Fibroblast of lung (primary cell): ENCODE results near the gene STC2. TPM values are rescaled to one million over a fixed set of nuclear protein-coding genes. Genes with fewer than 3 reads are reported as not detected.

Experiments used
- DNase-seq, 2 donors: peaks; one replicate each; pipeline versions ENCODE4 v3.0.0 to v3.0.0-alpha.2; 2010; ENCODE audit warnings: low read depth in 2 of 2
- H2AFZ ChIP-seq: 2 replicates; pipeline ENCODE4 v1.5.1; 2012; ENCODE audit warnings: low read length, control low read depth, inconsistent platforms
- H3K27ac ChIP-seq: 2 replicates; pipeline ENCODE4 v1.5.1; 2011; ENCODE audit warnings: low read length, control low read depth; ENCODE audit not compliant: insufficient read depth
- H3K27me3 ChIP-seq: 2 replicates; pipeline ENCODE4 v1.5.1; 2011; ENCODE audit warnings: mild to moderate bottlenecking, low read length; ENCODE audit not compliant: control insufficient read depth, insufficient read depth
- H3K36me3 ChIP-seq: 2 replicates; pipeline ENCODE4 v1.5.1; 2011; ENCODE audit warnings: low read length; ENCODE audit not compliant: control insufficient read depth, insufficient read depth
- H3K4me1 ChIP-seq: 2 replicates; pipeline ENCODE4 v1.5.1; 2011; ENCODE audit warnings: low read length; ENCODE audit not compliant: control insufficient read depth, insufficient read depth; ENCODE audit errors: extremely low read depth
- H3K4me2 ChIP-seq: 2 replicates; pipeline ENCODE4 v1.5.1; 2011; ENCODE audit warnings: low read length, control low read depth; ENCODE audit not compliant: insufficient read depth; ENCODE audit errors: extremely low read depth
- H3K4me3 ChIP-seq, 4 experiments: fragments of 200-600 bp in 1 of 4; sonication (generic) in 1 of 4; replicated peaks in 1 of 4; 2 replicates each; pipeline ENCODE4 v1.5.1; 2011 to 2016; ENCODE audit warnings: low read length in 4 of 4, low read depth in 3 of 4, mild to moderate bottlenecking in 3 of 4, control low read depth in 2 of 4, inconsistent platforms in 1 of 4, mixed read lengths in 1 of 4; ENCODE audit not compliant: insufficient read depth in 1 of 4; ENCODE audit errors: control extremely low read depth in 1 of 4
- H3K79me2 ChIP-seq: 2 replicates; pipeline ENCODE4 v1.5.1; 2012; ENCODE audit warnings: mild to moderate bottlenecking, low read length, inconsistent platforms; ENCODE audit not compliant: control insufficient read depth, insufficient read depth
- H3K9ac ChIP-seq: 2 replicates; pipeline ENCODE4 v1.5.1; 2011; ENCODE audit warnings: mild to moderate bottlenecking, low read length, control low read depth; ENCODE audit not compliant: insufficient read depth
- H3K9me3 ChIP-seq: 2 replicates; pipeline ENCODE4 v1.5.1; 2012; ENCODE audit warnings: low read depth, low read length; ENCODE audit not compliant: control insufficient read depth, insufficient read depth
- H4K20me1 ChIP-seq: 2 replicates; pipeline ENCODE4 v1.5.1; 2011; ENCODE audit warnings: low read length; ENCODE audit not compliant: control insufficient read depth, insufficient read depth; ENCODE audit errors: extremely low read depth
- CTCF ChIP-seq, 2 donors: IDR thresholded peaks in 1 of 2; conservative IDR thresholded peaks in 1 of 2; 1 replicate in 1 of 2; 2 replicates in 1 of 2; pipeline ENCODE4 v1.5.1; 2011 to 2012; ENCODE audit warnings: low read length in 2 of 2, control low read depth in 1 of 2, inconsistent platforms in 1 of 2, low read depth in 1 of 2, mild to moderate bottlenecking in 1 of 2
- EZH2 ChIP-seq: IDR thresholded peaks from 2 replicates; pipeline ENCODE4 v1.5.1; 2012; ENCODE audit warnings: low read length, control low read depth, mild to moderate bottlenecking; ENCODE audit errors: missing control alignments
- polyA plus RNA-seq, 2 donors: library from polyadenylated mRNA; depleted of rRNA in 1 of 2; stranded (reverse) in 1 of 2; unstranded in 1 of 2; fragments of >200 nt; gene quantifications; 2 replicates each; pipeline ENCODE4 v1.2.1, GENCODE V29; 2011 to 2012; ENCODE audit warnings: missing spikeins in 1 of 2
- total RNA-seq: library from RNA; depleted of rRNA; stranded (reverse); fragments of >200 nt; gene quantifications from 2 replicates; pipeline ENCODE4 v1.2.1, GENCODE V29; 2014

The STC2 gene
- total and polyA plus RNA-seq, 2 donors (not counting 1 experiment from before 2014, with no cell fraction given): 112 to 299 TPM

- Histone ChIP-seq H3K36me3 (peaks cover 16% of the 10 kb centered on the region), H3K4me1 (peaks cover 19% of the 10 kb centered on the region)
Observed at GRCh38 chr5:173317852-173318251, 10.4 kb downstream of the STC2 start.

GRCh38 chr5:173317091-173317730, 11.0 kb downstream of the STC2 start:
- TF ChIP-seq EZH2 (no peak), CTCF (conservative IDR thresholded peaks at IDR 0.05 in 1 of 2, IDR thresholded peaks at IDR 0.05 in 1 of 2; ENCODE audit: low read depth in 1 of 2, low read length in 2 of 2) (no peak)
- Histone ChIP-seq H2AFZ (no peak overlapping the region), H3K27ac (no peak overlapping the region), H3K4me1 (peaks cover 19% of the 10 kb centered on the region), H3K79me2 (no peaks in the 10 kb centered on the region), H3K9ac (no peak overlapping the region), H3K4me3 (no peak overlapping the region), H3K4me2 (no peak overlapping the region), H3K9me3 (no peaks in the 10 kb centered on the region), H4K20me1 (no peaks in the 10 kb centered on the region), H3K27me3 (no peaks in the 10 kb centered on the region), H3K36me3 (peaks cover 16% of the 10 kb centered on the region)
- DNase-seq: no peak

More at GRCh38 chr5:173317852-173318251, 10.4 kb downstream of the STC2 start:
- Histone ChIP-seq H3K4me3 (no peak overlapping the region), H2AFZ (no peak overlapping the region), H3K9me3 (no peaks in the 10 kb centered on the region), H3K9ac (no peak overlapping the region), H3K27ac (no peak overlapping the region), H3K4me2 (no peak overlapping the region), H3K79me2 (no peaks in the 10 kb centered on the region), H4K20me1 (no peaks in the 10 kb centered on the region), H3K27me3 (no peaks in the 10 kb centered on the region)
- TF ChIP-seq CTCF (conservative IDR thresholded peaks at IDR 0.05 in 1 of 2, IDR thresholded peaks at IDR 0.05 in 1 of 2; ENCODE audit: low read depth in 1 of 2, low read length in 2 of 2): no peak
- TF ChIP-seq EZH2: no peak
- no peak for DNase-seq

- Histone ChIP-seq H3K36me3 (peaks cover 16% of the 10 kb centered on the region), H3K27ac (peak overlapping the region; percentile 72), H3K79me2 (no peaks in the 10 kb centered on the region), H3K27me3 (no peaks in the 10 kb centered on the region), H3K4me2 (no peak overlapping the region), H3K4me3 (peak overlapping the region in 1 of 4 experiments; percentile 3), H3K4me1 (peaks cover 17% of the 10 kb centered on the region), H2AFZ (no peak overlapping the region), H3K9me3 (no peaks in the 10 kb centered on the region), H3K9ac (no peak overlapping the region), H4K20me1 (no peaks in the 10 kb centered on the region)
- TF ChIP-seq EZH2 (no peak), CTCF (conservative IDR thresholded peaks at IDR 0.05 in 1 of 2, IDR thresholded peaks at IDR 0.05 in 1 of 2; ENCODE audit: low read depth in 1 of 2, low read length in 2 of 2) (no peak)
- no peak for DNase-seq
Observed at GRCh38 chr5:173316339-173317020, 11.7 kb downstream of the STC2 start.
